NCI-H1417 treated with DMSO at 0.1 percent for 48 hours (cell line): Measurements from ENCODE around the gene DRD2.

Experiments
- DNase-seq: peaks from one replicate; lab custom pipeline; 2025; lab: John Stamatoyannopoulos, UW

Gene DRD2

GRCh38 chr11:113444502-113445123, 30.6 kb downstream of the DRD2 start:
- DNase-seq: no peak

GRCh38 chr11:113440816-113441215, 34.4 kb downstream of the DRD2 start:
- no peak for DNase-seq

GRCh38 chr11:113436672-113437252, 38.4 kb downstream of the DRD2 start:
- no peak for DNase-seq

- no peak for DNase-seq
These were observed 39.8 kb downstream of the DRD2 start for GRCh38 chr11:113435190-113435968.

GRCh38 chr11:113431746-113432145, 43.5 kb downstream of the DRD2 start:
- no peak for DNase-seq

GRCh38 chr11:113426686-113427085, 48.5 kb downstream of the DRD2 start:
- DNase-seq: no peak

GRCh38 chr11:113420808-113421207, 54.4 kb downstream of the DRD2 start:
- DNase-seq: no peak

- peak; percentile 69 for DNase-seq
These were observed 55.7 kb downstream of the DRD2 start for GRCh38 chr11:113419454-113420003.

GRCh38 chr11:113417428-113417827, 57.8 kb downstream of the DRD2 start:
- DNase-seq: no peak

- no peak for DNase-seq
These were observed 59.9 kb downstream of the DRD2 start for GRCh38 chr11:113415343-113415742.

GRCh38 chr11:113412675-113413074, 62.5 kb downstream of the DRD2 start:
- no peak for DNase-seq

GRCh38 chr11:113411536-113411935, 63.7 kb downstream of the DRD2 start:
- no peak for DNase-seq

GRCh38 chr11:113410414-113411135, 64.6 kb downstream of the DRD2 start:
- DNase-seq: no peak

- no peak for DNase-seq
These were observed 65.7 kb downstream of the DRD2 start for GRCh38 chr11:113409526-113409925.

GRCh38 chr11:113408887-113409286, 66.3 kb downstream of the DRD2 start:
- no peak for DNase-seq

- DNase-seq: no peak
These were observed 67.0 kb downstream of the DRD2 start for GRCh38 chr11:113408206-113408605.

GRCh38 chr11:113407163-113407562, 68.0 kb downstream of the DRD2 start:
- no peak for DNase-seq

- DNase-seq: no peak
These were observed 69.3 kb downstream of the DRD2 start for GRCh38 chr11:113405724-113406478.

GRCh38 chr11:113404859-113405430, 70.3 kb downstream of the DRD2 start:
- no peak for DNase-seq

GRCh38 chr11:113401718-113402117, 73.5 kb downstream of the DRD2 start:
- peak; percentile 67 for DNase-seq

- no peak for DNase-seq
These were observed 74.5 kb downstream of the DRD2 start for GRCh38 chr11:113400631-113401230.
